GM18505 (cell line): ENCODE results near the gene TRAPPC6A.
"Not testable (repeated sequence)": the region's sequence is repeated elsewhere in the genome, so short reads cannot be mapped to it uniquely, and the experiment has no call there.

Experiments
- ATAC-seq: cut with Tn5 transposase; IDR thresholded peaks from one replicate; pipeline ENCODE4 v1.9.1; 2021; ENCODE audit not compliant: unreplicated experiment
- POLR2A ChIP-seq: IDR thresholded peaks from 4 replicates; pipeline ENCODE4 v1.6.1; 2011; ENCODE audit warnings: borderline replicate concordance; ENCODE audit not compliant: insufficient read depth, insufficient read length; ENCODE audit errors: extremely low read depth

TRAPPC6A gene

DNA sequence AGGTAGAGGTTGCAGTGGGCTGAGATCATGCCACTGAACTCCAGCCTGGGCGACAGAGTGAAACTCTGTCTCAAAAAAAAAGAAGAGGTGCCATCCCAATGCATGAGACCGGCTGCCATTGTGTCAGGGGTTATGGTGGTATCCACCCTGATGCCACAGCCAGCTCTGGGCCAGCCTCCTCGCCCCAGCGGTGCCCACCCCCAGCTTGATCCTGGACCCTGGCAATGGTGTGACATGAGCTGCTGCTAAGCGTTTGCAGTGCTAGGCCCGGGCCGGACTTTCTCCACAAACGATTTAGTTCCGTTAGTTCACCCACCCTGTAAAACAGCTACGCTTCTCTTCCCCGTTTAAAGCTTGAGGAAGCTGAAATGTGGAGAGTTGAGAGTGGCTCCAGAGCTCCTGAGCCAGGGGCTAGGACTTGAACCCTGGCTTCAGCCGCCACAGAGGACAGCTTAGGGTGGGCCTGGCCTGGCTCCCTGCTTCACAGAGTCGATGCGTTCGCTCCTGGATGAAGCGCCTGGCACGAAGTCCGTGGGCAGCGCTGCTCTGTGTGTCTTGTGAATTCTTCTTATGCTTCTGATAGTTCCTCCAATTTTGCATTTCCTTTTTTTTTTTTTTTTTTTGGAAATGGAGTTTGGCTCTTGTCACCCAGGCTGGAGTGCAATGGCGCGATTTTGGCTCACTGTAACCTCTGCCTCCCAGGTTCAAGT lies 42.7 kb downstream of the TRAPPC6A start:
- no peak for TF ChIP-seq POLR2A
- no peak for ATAC-seq

- ATAC-seq, result no peak
- no peak for TF ChIP-seq POLR2A
Observed at GRCh38 chr19:45133661-45134060, 44.4 kb downstream of the TRAPPC6A start.

- ATAC-seq, result no peak
- no peak for TF ChIP-seq POLR2A
Observed at GRCh38 chr19:45130888-45131615, 47.0 kb downstream of the TRAPPC6A start.

GRCh38 chr19:45130236-45130635 lies 47.8 kb downstream of the TRAPPC6A start:
- no peak for ATAC-seq
- TF ChIP-seq POLR2A, result no peak

- TF ChIP-seq POLR2A, result no peak
- no peak for ATAC-seq
Observed at GRCh38 chr19:45128806-45129205, 49.2 kb downstream of the TRAPPC6A start.

DNA sequence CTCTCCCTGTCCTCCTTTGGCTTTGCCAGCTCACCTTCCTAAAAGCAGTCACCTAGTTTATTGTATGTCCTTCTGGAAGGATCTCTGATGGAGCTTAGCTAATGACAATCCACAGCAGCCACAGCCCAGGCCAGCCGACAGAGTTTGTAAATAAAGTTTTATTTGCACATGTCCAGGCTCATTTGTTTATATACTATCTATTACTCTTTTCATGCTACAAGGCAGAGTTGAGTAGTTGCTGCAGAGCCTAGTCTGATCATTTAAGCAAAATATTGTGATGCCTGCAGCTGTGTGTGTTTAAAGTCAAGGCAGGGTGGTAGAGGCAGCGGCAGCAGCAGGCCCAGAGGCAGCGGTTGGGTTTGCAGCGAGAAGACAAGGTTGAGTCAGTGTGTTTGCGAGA lies 49.9 kb downstream of the TRAPPC6A start:
- ATAC-seq, result no peak
- no peak for TF ChIP-seq POLR2A

- no peak for TF ChIP-seq POLR2A
- no peak for ATAC-seq
Observed at GRCh38 chr19:45126654-45127053, 51.4 kb downstream of the TRAPPC6A start.

- no peak for TF ChIP-seq POLR2A
- ATAC-seq, result no peak
Observed at GRCh38 chr19:45125975-45126493, 52.0 kb downstream of the TRAPPC6A start.

DNA sequence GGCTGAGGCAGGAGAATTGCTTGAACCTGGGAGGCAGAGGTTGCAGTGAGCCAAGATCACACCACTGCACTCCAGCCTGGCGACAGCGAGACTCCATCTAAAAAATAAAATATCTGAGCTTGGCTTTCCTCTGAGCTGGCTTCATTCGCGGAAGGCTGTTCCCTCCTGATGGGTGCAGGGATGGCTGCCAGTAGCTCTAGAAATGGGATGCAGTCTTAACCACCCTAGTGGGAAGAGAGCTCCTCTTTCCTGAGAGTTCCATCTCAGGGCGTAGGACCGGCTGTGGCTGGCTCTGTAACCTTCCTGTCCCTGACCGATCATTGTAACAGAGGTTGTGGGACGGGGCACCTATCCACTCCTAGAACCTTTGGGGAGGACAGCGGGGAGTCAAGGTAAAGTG lies 52.7 kb downstream of the TRAPPC6A start:
- no peak for TF ChIP-seq POLR2A

GRCh38 chr19:45124021-45124420 lies 54.0 kb downstream of the TRAPPC6A start:
- TF ChIP-seq POLR2A, result no peak
- no peak for ATAC-seq

More for the DNA sequence above, 52.7 kb downstream of the TRAPPC6A start:
- ATAC-seq, result no peak

- ATAC-seq, result no peak
- TF ChIP-seq POLR2A, result no peak
Observed at GRCh38 chr19:45123440-45123850, 54.6 kb downstream of the TRAPPC6A start.

GRCh38 chr19:45122832-45123231 lies 55.2 kb downstream of the TRAPPC6A start:
- TF ChIP-seq POLR2A, result no peak

GRCh38 chr19:45121827-45122345 lies 56.2 kb downstream of the TRAPPC6A start:
- no peak for TF ChIP-seq POLR2A
- ATAC-seq, result no peak

More at GRCh38 chr19:45122832-45123231, 55.2 kb downstream of the TRAPPC6A start:
- no peak for ATAC-seq

DNA sequence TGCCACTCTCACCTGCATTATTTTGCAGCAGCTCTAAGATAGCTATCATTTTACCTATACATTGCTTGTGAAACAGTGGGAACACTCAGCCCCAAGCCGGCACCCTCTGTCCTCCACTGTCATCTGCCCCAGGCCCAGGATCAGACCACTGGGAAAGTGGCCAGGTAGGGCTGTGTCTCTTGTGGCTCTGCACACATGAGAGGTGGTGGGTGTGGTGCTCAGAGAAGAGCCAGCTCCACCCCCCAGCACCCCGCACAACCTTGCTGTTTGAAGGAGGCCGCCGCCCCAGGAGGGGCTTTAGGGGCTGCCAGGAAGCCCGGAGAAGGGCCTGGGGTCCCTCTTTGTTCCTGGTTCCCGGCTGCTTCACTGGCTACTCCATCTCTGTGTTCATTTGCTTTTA lies 58.5 kb downstream of the TRAPPC6A start:
- ATAC-seq, result no peak
- TF ChIP-seq POLR2A, result no peak

- not testable (repeated sequence) for ATAC-seq
Observed at GRCh38 chr19:45118591-45119355, 59.3 kb downstream of the TRAPPC6A start.
